Left lung (tissue), 10 donors: Measurements from ENCODE around the gene ERCC1. TPM values are rescaled to one million over a fixed set of nuclear protein-coding genes. Genes with fewer than 3 reads are reported as not detected.

Experiments used
- ATAC-seq: fragments of 200-7000 bp; cut with Tn5 transposase; one replicate; pipeline ENCODE4 v1.9.1; 2020; ENCODE audit warnings: moderate library complexity
- DNase-seq, 4 donors: peaks; one replicate each; pipeline ENCODE4 v3.0.0-alpha.2; 2013 to 2020
- H3K27ac ChIP-seq, 2 donors: fragments of 200-600 bp; sonication (generic) in 1 of 2; one replicate each; pipeline versions ENCODE4 v1.5.0 to v1.8.0; 2020 to 2021
- H3K27me3 ChIP-seq, 2 donors: fragments of 200-600 bp; sonication (generic) in 1 of 2; one replicate each; pipeline versions ENCODE4 v1.5.0 to v1.8.0; 2020 to 2021
- H3K36me3 ChIP-seq, 2 donors: fragments of 200-600 bp; sonication (generic) in 1 of 2; one replicate each; pipeline versions ENCODE4 v1.5.0 to v1.8.0; 2020 to 2021
- H3K4me1 ChIP-seq, 2 donors: fragments of 200-600 bp; one replicate each; pipeline ENCODE4 v1.8.0; 2021
- H3K4me3 ChIP-seq, 2 donors: fragments of 200-600 bp; sonication (generic) in 1 of 2; one replicate each; pipeline versions ENCODE4 v1.5.0 to v1.8.0; 2020 to 2021; ENCODE audit warnings: mild to moderate bottlenecking in 1 of 2
- H3K9me3 ChIP-seq, 2 donors: fragments of 200-600 bp; sonication (generic) in 1 of 2; one replicate each; pipeline versions ENCODE4 v1.5.0 to v1.8.0; 2020 to 2021
- intact Hi-C, 2 donors: fragments of 100-400 bp; cut with DNase I; formaldehyde crosslinking; loops; one replicate each; pipeline versions ENCODE4 v1.11.2 to v1.14.2; 2022
- polyA plus RNA-seq, 6 donors: library from polyadenylated mRNA; unstranded; fragments of 120-200 nt; gene quantifications; one replicate each; pipeline ENCODE4 v1.2.1, GENCODE V29; 2013; ENCODE audit not compliant: insufficient read length in 6 of 6
- total RNA-seq, 2 donors: library from RNA; stranded (reverse); fragmentation: NEBNext Ultra II Directional; extraction: Animal tissue kit (Norgen Biotek cat#: 25700); gene quantifications; one replicate each; pipeline ENCODE4 v1.2.1, GENCODE V29; 2021
- TF ChIP-seq, protein P1 (sequence below), 2 donors: fragments of 200-600 bp; sonication (generic) in 1 of 2; IDR thresholded peaks; one replicate each; pipeline versions ENCODE4 v1.5.0 to v1.8.0; 2021; ENCODE audit warnings: antibody characterized with exemption in 2 of 2
- donor health status: DM: no; HTN: yes; CAD: no.
- donor health status: DM: no; HTN: no; CAD: no.

Gene ERCC1
- total and polyA plus RNA-seq, 8 donors: 56.1 to 108 (median 85.1) TPM

DNA sequence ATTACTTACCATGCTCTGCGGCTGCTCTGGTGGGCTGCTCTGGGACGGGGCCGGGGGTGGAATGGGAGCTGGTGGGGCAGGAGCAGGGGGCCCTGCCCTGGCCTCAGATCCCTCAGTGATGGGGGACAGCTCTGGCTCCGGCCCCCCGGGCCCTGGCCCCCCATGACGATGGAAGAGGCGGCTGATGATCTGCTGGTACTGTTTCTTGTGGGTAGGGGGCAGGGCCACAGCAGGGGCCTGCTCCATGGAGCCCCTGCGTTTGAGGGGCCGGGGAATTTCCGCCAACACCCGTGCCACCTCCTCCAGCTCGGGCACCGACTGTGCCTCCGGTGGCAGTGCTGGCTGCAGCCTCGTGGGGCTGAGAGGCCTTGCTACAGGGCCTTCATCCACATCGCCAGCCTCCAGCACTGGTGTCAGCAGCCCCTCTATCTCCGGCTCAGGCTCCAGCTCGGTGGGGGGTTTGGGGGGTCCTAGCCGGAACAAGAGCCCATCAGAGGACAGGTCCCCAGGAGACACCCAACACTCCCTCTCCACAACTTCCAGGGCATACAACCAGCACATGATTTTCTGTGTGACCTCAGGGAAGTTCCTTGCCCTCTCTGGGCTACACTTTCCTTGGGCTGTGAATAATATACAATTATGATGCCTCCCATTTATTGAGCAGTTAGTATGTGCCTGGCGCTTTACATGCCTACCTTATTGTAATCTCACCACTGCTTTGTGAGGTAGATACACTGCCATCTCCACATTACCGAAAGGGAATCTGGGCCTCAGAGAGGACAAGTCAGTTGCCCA is 31.6 kb downstream of the ERCC1 start:
- peaks cover 0 to 21% of the 10 kb centered on the region in 2 donors for H3K36me3 ChIP-seq
- ATAC-seq: no peak
- H3K4me1 ChIP-seq: no peaks in the 10 kb centered on the region
- no peak overlapping the region for H3K4me3 ChIP-seq
- peaks cover 0 to 26% of the 10 kb centered on the region in 2 donors for H3K27me3 ChIP-seq
- TF ChIP-seq, protein P1, sequence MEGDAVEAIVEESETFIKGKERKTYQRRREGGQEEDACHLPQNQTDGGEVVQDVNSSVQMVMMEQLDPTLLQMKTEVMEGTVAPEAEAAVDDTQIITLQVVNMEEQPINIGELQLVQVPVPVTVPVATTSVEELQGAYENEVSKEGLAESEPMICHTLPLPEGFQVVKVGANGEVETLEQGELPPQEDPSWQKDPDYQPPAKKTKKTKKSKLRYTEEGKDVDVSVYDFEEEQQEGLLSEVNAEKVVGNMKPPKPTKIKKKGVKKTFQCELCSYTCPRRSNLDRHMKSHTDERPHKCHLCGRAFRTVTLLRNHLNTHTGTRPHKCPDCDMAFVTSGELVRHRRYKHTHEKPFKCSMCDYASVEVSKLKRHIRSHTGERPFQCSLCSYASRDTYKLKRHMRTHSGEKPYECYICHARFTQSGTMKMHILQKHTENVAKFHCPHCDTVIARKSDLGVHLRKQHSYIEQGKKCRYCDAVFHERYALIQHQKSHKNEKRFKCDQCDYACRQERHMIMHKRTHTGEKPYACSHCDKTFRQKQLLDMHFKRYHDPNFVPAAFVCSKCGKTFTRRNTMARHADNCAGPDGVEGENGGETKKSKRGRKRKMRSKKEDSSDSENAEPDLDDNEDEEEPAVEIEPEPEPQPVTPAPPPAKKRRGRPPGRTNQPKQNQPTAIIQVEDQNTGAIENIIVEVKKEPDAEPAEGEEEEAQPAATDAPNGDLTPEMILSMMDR (IDR thresholded peaks at IDR 0.05): no peak
- H3K9me3 ChIP-seq: no peaks in the 10 kb centered on the region
- intact Hi-C loops: no loop called here
- DNase-seq: no peak
- H3K27ac ChIP-seq: no peak overlapping the region

DNA sequence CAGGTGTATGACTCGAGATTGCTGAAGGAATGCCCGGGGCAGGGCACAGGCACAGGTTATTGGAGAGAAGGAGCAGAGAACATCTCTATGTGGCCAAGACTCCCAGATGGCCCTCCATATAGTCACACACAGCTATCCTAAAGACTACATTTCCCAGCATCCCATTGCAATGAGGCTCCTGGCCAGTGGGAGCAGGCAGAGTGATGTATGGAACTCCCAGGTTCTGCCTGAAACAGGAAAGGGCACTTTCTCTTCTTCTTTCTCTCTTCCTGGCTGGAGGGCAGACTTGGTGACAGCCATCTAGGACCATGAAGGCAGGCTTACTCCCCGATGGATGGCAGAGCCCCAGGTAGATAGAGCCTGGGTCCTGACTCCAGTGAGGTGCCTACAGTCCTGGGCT is 32.4 kb downstream of the ERCC1 start:
- no peak for DNase-seq
- H3K9me3 ChIP-seq: no peaks in the 10 kb centered on the region
- no peak overlapping the region for H3K27ac ChIP-seq
- H3K4me3 ChIP-seq: no peak overlapping the region
- no peaks in the 10 kb centered on the region for H3K4me1 ChIP-seq
- H3K36me3 ChIP-seq: peaks cover 0 to 16% of the 10 kb centered on the region in 2 donors
- H3K27me3 ChIP-seq: peaks cover 0 to 26% of the 10 kb centered on the region in 2 donors
- ATAC-seq: peak; percentile 15
- intact Hi-C loops: no loop called here
- TF ChIP-seq, protein P1 (IDR thresholded peaks at IDR 0.05): no peak

DNA sequence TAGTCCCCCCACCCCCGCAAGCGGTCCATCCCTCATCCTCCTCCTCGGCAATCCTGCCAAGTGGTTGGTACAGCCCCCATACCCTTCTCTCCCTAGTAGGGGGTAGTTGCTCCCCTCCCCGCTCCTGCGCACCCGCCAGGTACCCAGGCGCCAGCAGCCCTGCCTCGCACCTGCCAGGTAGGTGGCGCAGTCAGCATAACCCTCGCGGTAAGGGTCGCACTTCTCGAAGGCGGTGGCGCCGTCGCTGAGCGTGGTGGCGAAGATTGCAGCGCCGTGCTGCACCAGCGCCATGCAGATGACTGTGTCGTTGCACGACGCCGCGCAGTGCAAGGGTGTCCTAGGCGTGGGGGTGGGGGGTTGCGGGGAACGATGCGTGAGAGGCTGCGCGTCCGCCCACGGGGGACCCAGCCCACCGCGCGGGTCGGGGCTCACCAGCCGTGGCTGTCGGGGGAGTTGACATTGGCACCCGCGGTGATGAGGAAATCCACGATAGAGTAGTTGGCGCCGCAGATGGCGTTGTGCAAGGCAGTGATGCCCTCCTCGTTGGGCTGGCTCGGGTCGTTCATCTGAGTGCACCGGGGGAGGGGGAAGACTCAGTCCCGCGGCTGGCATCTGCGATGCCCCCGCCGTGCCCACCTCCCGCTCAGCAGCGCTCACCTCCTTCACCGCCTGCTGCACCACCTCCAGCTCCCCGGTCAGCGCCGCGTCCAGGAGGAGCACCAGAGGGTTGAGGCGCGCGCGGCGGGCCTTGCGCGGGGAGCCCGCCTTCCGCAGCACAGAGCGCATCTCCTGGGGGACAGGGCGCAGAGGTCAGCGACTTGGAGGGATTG is 38.1 kb downstream of the ERCC1 start:
- intact Hi-C loops: no loop called here
- peak; percentile 45 for ATAC-seq
- Histone ChIP-seq H3K4me3 (no peak overlapping the region), H3K36me3 (no peaks in the 10 kb centered on the region), H3K9me3 (no peaks in the 10 kb centered on the region), H3K4me1 (peaks cover 2 to 10% of the 10 kb centered on the region in 2 donors), H3K27ac (no peak overlapping the region), H3K27me3 (peaks cover 13 to 45% of the 10 kb centered on the region in 2 donors)
- TF ChIP-seq, protein P1 (IDR thresholded peaks at IDR 0.05): no peak
- DNase-seq: no peak

DNA sequence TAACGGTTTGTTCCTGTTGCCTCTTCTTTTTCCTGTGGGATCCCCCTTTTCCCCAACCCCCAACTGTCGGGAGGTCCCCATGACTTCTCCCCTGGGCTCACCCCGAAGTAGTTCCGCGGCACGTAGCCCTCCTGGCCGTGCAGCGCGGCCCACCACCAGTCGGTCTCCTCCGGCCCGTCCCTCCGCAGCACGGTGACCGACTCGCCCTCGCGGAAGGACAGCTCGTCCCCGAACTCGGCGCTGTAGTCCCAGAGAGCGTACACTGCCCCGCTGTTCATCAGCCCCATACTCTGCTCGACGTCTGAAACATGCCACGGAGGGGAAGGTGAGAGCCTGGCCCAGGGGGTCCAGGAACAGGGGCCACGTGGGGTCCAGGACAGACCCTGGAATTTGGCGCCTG is 41.3 kb downstream of the ERCC1 start:
- H3K36me3 ChIP-seq: no peaks in the 10 kb centered on the region
- ATAC-seq: no peak
- DNase-seq: no peak
- peaks cover 2 to 10% of the 10 kb centered on the region in 2 donors for H3K4me1 ChIP-seq
- peaks cover 13 to 39% of the 10 kb centered on the region in 2 donors for H3K27me3 ChIP-seq
- no peak overlapping the region for H3K27ac ChIP-seq
- TF ChIP-seq, protein P1 (IDR thresholded peaks at IDR 0.05): no peak
- intact Hi-C loops: no loop called here
- H3K9me3 ChIP-seq: no peaks in the 10 kb centered on the region
- H3K4me3 ChIP-seq: no peak overlapping the region

DNA sequence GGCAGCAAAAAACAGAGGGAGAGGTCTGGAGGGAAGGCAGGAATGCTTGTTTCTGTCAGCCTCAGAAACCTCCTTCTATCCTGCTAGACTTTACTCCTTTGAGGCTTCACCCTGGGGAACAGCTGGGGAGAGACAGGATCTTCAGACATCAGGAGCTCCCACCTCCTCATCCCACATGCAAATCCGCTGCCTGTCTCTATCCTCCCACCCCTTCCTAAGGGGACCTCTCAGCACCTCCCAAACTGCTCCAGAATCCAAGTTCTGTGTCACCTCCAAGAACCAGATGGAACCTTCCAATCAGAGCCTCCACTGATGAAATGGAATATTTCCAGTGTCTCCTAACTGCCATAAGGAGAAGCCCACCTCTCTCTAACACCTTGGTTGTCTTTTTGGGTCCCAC is 43.6 kb downstream of the ERCC1 start:
- ATAC-seq: no peak
- intact Hi-C loops: no loop called here
- peaks cover 0 to under 1% of the 10 kb centered on the region in 2 donors for H3K4me1 ChIP-seq
- no peaks in the 10 kb centered on the region for H3K9me3 ChIP-seq
- H3K36me3 ChIP-seq: no peaks in the 10 kb centered on the region
- peaks cover 2 to 16% of the 10 kb centered on the region in 2 donors for H3K27me3 ChIP-seq
- TF ChIP-seq, protein P1 (IDR thresholded peaks at IDR 0.05): no peak
- no peak overlapping the region for H3K4me3 ChIP-seq
- DNase-seq: no peak
- H3K27ac ChIP-seq: no peak overlapping the region
